ENCODE measurements around the gene ERFE.
"Not testable (repeated sequence)": the region's sequence is repeated elsewhere in the genome, so short reads cannot be mapped to it uniquely, and the experiment has no call there.

The ERFE gene

GRCh38 chr2:238158509-238159070 is at the start of gene ERFE:
TSS of gene ERFE (plus strand) at chr2:238158970. CDS start at chr2:238159008, 38 bp downstream.
- no peak for DNase-seq (ENCODE audit: low read depth)

- no peak for DNase-seq (ENCODE audit: low read depth)
Measured at GRCh38 chr2:238113611-238114010, 45.2 kb upstream of the ERFE start.

- DNase-seq (ENCODE audit: low read depth): no peak
Measured at GRCh38 chr2:238114331-238114841, 44.4 kb upstream of the ERFE start.

GRCh38 chr2:238114851-238115660 is 43.7 kb upstream of the ERFE start:
- no peak for DNase-seq (ENCODE audit: low read depth)

GRCh38 chr2:238115709-238116108 is 43.1 kb upstream of the ERFE start:
- DNase-seq (ENCODE audit: low read depth): not testable (repeated sequence)

GRCh38 chr2:238116298-238117198 is 42.2 kb upstream of the ERFE start:
- DNase-seq (ENCODE audit: low read depth): no peak

- no peak for DNase-seq (ENCODE audit: low read depth)
Measured at GRCh38 chr2:238117199-238118154, 41.3 kb upstream of the ERFE start.

GRCh38 chr2:238119756-238120462 is 38.9 kb upstream of the ERFE start:
- no peak for DNase-seq (ENCODE audit: low read depth)

- no peak for DNase-seq (ENCODE audit: low read depth)
Measured at GRCh38 chr2:238120463-238121298, 38.1 kb upstream of the ERFE start.

GRCh38 chr2:238121511-238122286 is 37.1 kb upstream of the ERFE start:
- no peak for DNase-seq (ENCODE audit: low read depth)

GRCh38 chr2:238122287-238123217 is 36.2 kb upstream of the ERFE start:
- no peak for DNase-seq (ENCODE audit: low read depth)

- no peak for DNase-seq (ENCODE audit: low read depth)
Measured at GRCh38 chr2:238123218-238123971, 35.4 kb upstream of the ERFE start.

GRCh38 chr2:238123991-238124470 is 34.7 kb upstream of the ERFE start:
- no peak for DNase-seq (ENCODE audit: low read depth)

- no peak for DNase-seq (ENCODE audit: low read depth)
Measured at GRCh38 chr2:238124488-238125126, 34.2 kb upstream of the ERFE start.

GRCh38 chr2:238125127-238125885 is 33.5 kb upstream of the ERFE start:
- DNase-seq (ENCODE audit: low read depth): no peak

- no peak for DNase-seq (ENCODE audit: low read depth)
Measured at GRCh38 chr2:238126338-238126737, 32.4 kb upstream of the ERFE start.

Measured in fibroblast of gingiva (primary cell).